GM23338 (cell line): ENCODE data around the gene TTC39B. TPM values are rescaled to one million over a fixed set of nuclear protein-coding genes. Genes with fewer than 3 reads are reported as not detected.

ENCODE experiments used
- ATAC-seq: fragments of 200-7000 bp; cut with Tn5 transposase; 3 replicates; pipeline ENCODE4 v1.9.1; 2020
- DNase-seq: peaks from one replicate; pipeline ENCODE4 v3.0.0-alpha.2; 2015; ENCODE audit warnings: low spot score
- H2AFZ ChIP-seq: fragments of 200-600 bp; sonication (generic); 2 replicates; pipeline ENCODE4 v1.8.0; 2016; ENCODE audit warnings: antibody characterized with exemption, mild to moderate bottlenecking, moderate library complexity
- H3F3A ChIP-seq: fragments of 200-600 bp; sonication (generic); replicated peaks from 2 replicates; pipeline ENCODE4 v1.8.0; 2017; ENCODE audit warnings: antibody characterized with exemption, mixed run types, low read depth
- H3K27ac ChIP-seq: fragments of 200-600 bp; sonication (generic); 2 replicates; pipeline ENCODE4 v1.6.1; 2016; ENCODE audit warnings: low read depth
- H3K27me3 ChIP-seq: fragments of 200-600 bp; sonication (generic); 2 replicates; pipeline ENCODE4 v1.8.0; 2016; ENCODE audit warnings: mild to moderate bottlenecking, mixed run types, moderate library complexity; ENCODE audit not compliant: insufficient read depth
- H3K36me3 ChIP-seq: fragments of 200-600 bp; sonication (generic); 2 replicates; pipeline ENCODE4 v1.8.0; 2016; ENCODE audit warnings: mild to moderate bottlenecking; ENCODE audit not compliant: insufficient read depth
- H3K4me1 ChIP-seq: fragments of 200-600 bp; sonication (generic); 2 replicates; pipeline ENCODE4 v1.8.0; 2016; ENCODE audit warnings: mild to moderate bottlenecking, moderate library complexity; ENCODE audit not compliant: insufficient read depth
- H3K4me2 ChIP-seq: fragments of 200-600 bp; sonication (generic); 2 replicates; pipeline ENCODE4 v1.7.1; 2017; ENCODE audit warnings: mixed run types
- H3K4me3 ChIP-seq: fragments of 200-600 bp; sonication (generic); 2 replicates; pipeline ENCODE4 v1.6.1; 2016; ENCODE audit warnings: mixed run types
- H3K79me2 ChIP-seq: fragments of 200-600 bp; sonication (generic); replicated peaks from 2 replicates; pipeline ENCODE4 v1.8.0; 2017; ENCODE audit warnings: mild to moderate bottlenecking; ENCODE audit not compliant: insufficient read depth
- H3K9me2 ChIP-seq: fragments of 200-600 bp; sonication (generic); 2 replicates; pipeline ENCODE4 v1.8.0; 2017; ENCODE audit not compliant: insufficient read depth
- H4K20me1 ChIP-seq: fragments of 200-600 bp; sonication (generic); replicated peaks from 2 replicates; pipeline ENCODE4 v1.8.0; 2017; ENCODE audit warnings: mild to moderate bottlenecking; ENCODE audit not compliant: insufficient read depth
- H3K27ac Mint-ChIP-seq: 2 replicates; pipeline ENCODE4 v1.8.0; 2020; ENCODE audit warnings: inconsistent platforms, mild to moderate bottlenecking, moderate library complexity, mixed read lengths
- H3K27me3 Mint-ChIP-seq: 3 replicates; pipeline ENCODE4 v1.8.0; 2022; ENCODE audit warnings: low read depth, mild to moderate bottlenecking, moderate library complexity, mixed read lengths, inconsistent platforms; ENCODE audit not compliant: insufficient read depth, poor library complexity
- H3K36me3 Mint-ChIP-seq: 3 replicates; pipeline ENCODE4 v1.8.0; 2021; ENCODE audit warnings: low read depth, mild to moderate bottlenecking, inconsistent platforms, moderate library complexity, mixed read lengths
- H3K4me1 Mint-ChIP-seq: 3 replicates; pipeline ENCODE4 v1.8.0; 2020; ENCODE audit warnings: mild to moderate bottlenecking, inconsistent platforms, mixed read lengths
- H3K4me3 Mint-ChIP-seq: 3 replicates; pipeline ENCODE4 v1.8.0; 2021; ENCODE audit warnings: moderate library complexity, mild to moderate bottlenecking, inconsistent platforms, mixed read lengths
- H3K9me3 Mint-ChIP-seq: 3 replicates; pipeline ENCODE4 v1.8.0; 2020; ENCODE audit warnings: moderate library complexity, mild to moderate bottlenecking, inconsistent platforms, mixed read lengths
- ETS1 ChIP-seq: IDR thresholded peaks from 2 replicates; pipeline ENCODE4 v1.6.1; 2016; ENCODE audit warnings: antibody characterized with exemption
- EZH2 ChIP-seq: fragments of 200-600 bp; sonication (generic); IDR thresholded peaks from one replicate; pipeline ENCODE4 v1.8.0; 2017; ENCODE audit warnings: antibody characterized with exemption, mild to moderate bottlenecking, low read depth; ENCODE audit not compliant: unreplicated experiment
- NANOG ChIP-seq: IDR thresholded peaks from 2 replicates; pipeline ENCODE4 v1.6.1; 2016; ENCODE audit warnings: antibody characterized with exemption, borderline replicate concordance
- POLR2AphosphoS5 ChIP-seq: IDR thresholded peaks from 2 replicates; pipeline ENCODE4 v1.6.1; 2016; ENCODE audit warnings: antibody characterized with exemption, low read depth
- STAT1 ChIP-seq: IDR thresholded peaks from one replicate; pipeline ENCODE4 v1.6.1; 2016; ENCODE audit warnings: antibody characterized with exemption; ENCODE audit not compliant: unreplicated experiment
- polyA plus RNA-seq: library from polyadenylated mRNA; unstranded; fragments of >200 nt; fragmentation: Nextera tagmentation; extraction: Ambion mirVana; gene quantifications from 2 replicates; pipeline ENCODE4 v1.2.1, GENCODE V29; 2016
- total RNA-seq: library from RNA; depleted of rRNA; stranded (reverse); fragments of >200 nt; shearing (Covaris generic); gene quantifications from 2 replicates; pipeline ENCODE4 v1.2.3, GENCODE V29; 2014
- TF ChIP-seq, protein P1 (sequence below), 2 experiments: fragments of 200-600 bp in 1 of 2; sonication (generic) in 1 of 2; conservative IDR thresholded peaks; 2 replicates each; pipeline versions ENCODE4 v1.5.1 to v1.6.1; 2016 to 2017; ENCODE audit warnings: antibody characterized with exemption in 2 of 2, low read depth in 2 of 2, mild to moderate bottlenecking in 2 of 2, moderate library complexity in 1 of 2
- TF ChIP-seq, protein P2 (sequence below): IDR thresholded peaks from one replicate; pipeline ENCODE4 v1.6.1; 2018; ENCODE audit warnings: antibody characterized with exemption; ENCODE audit not compliant: unreplicated experiment
- TF ChIP-seq, protein P3 (sequence below): fragments of 250-450 bp; sonication (Bioruptor Pico); IDR thresholded peaks from 2 replicates; pipeline ENCODE4 v1.5.0; 2020; ENCODE audit warnings: mild to moderate bottlenecking, moderate library complexity

The TTC39B gene
- total and polyA plus RNA-seq, 2 experiments from 2014 or later: 2.8 to 11.1 TPM

GRCh38 chr9:15182730-15183129, 124.3 kb downstream of the TTC39B start:
- Mint-ChIP-seq H3K9me3 (no peaks in the 10 kb centered on the region), H3K36me3 (peaks cover 8% of the 10 kb centered on the region; the same call in 2 of the 3 replicates), H3K27me3 (no peaks in the 10 kb centered on the region), H3K27ac (no peak overlapping the region), H3K4me3 (no peak overlapping the region), H3K4me1 (peaks cover 9% of the 10 kb centered on the region; the same call in 2 of the 3 replicates)
- Histone ChIP-seq H3K9me2 (0 out of 2 replicates have a peak, but pooled peaks cover 2% of the 10 kb centered on the region), H3F3A (no peaks in the 10 kb centered on the region), H4K20me1 (no peaks in the 10 kb centered on the region), H3K4me1 (peaks cover 12% of the 10 kb centered on the region; the same call in 1 of the 2 replicates), H3K79me2 (no peaks in the 10 kb centered on the region), H3K27me3 (no peaks in the 10 kb centered on the region), H3K27ac (no peak overlapping the region), H3K36me3 (no peaks in the 10 kb centered on the region), H3K4me2 (no peak overlapping the region), H2AFZ (no peak overlapping the region), H3K4me3 (no peak overlapping the region)
- ATAC-seq (no peak), DNase-seq (no peak)
- TF ChIP-seq NANOG: no peak
- no peak for TF ChIP-seq POLR2AphosphoS5
- TF ChIP-seq, protein P1, sequence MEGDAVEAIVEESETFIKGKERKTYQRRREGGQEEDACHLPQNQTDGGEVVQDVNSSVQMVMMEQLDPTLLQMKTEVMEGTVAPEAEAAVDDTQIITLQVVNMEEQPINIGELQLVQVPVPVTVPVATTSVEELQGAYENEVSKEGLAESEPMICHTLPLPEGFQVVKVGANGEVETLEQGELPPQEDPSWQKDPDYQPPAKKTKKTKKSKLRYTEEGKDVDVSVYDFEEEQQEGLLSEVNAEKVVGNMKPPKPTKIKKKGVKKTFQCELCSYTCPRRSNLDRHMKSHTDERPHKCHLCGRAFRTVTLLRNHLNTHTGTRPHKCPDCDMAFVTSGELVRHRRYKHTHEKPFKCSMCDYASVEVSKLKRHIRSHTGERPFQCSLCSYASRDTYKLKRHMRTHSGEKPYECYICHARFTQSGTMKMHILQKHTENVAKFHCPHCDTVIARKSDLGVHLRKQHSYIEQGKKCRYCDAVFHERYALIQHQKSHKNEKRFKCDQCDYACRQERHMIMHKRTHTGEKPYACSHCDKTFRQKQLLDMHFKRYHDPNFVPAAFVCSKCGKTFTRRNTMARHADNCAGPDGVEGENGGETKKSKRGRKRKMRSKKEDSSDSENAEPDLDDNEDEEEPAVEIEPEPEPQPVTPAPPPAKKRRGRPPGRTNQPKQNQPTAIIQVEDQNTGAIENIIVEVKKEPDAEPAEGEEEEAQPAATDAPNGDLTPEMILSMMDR (conservative IDR thresholded peaks at IDR 0.05; ENCODE audit: low read depth in 2 of 2): no peak
- TF ChIP-seq STAT1: no peak
- TF ChIP-seq EZH2: no peak
- TF ChIP-seq, protein P2, sequence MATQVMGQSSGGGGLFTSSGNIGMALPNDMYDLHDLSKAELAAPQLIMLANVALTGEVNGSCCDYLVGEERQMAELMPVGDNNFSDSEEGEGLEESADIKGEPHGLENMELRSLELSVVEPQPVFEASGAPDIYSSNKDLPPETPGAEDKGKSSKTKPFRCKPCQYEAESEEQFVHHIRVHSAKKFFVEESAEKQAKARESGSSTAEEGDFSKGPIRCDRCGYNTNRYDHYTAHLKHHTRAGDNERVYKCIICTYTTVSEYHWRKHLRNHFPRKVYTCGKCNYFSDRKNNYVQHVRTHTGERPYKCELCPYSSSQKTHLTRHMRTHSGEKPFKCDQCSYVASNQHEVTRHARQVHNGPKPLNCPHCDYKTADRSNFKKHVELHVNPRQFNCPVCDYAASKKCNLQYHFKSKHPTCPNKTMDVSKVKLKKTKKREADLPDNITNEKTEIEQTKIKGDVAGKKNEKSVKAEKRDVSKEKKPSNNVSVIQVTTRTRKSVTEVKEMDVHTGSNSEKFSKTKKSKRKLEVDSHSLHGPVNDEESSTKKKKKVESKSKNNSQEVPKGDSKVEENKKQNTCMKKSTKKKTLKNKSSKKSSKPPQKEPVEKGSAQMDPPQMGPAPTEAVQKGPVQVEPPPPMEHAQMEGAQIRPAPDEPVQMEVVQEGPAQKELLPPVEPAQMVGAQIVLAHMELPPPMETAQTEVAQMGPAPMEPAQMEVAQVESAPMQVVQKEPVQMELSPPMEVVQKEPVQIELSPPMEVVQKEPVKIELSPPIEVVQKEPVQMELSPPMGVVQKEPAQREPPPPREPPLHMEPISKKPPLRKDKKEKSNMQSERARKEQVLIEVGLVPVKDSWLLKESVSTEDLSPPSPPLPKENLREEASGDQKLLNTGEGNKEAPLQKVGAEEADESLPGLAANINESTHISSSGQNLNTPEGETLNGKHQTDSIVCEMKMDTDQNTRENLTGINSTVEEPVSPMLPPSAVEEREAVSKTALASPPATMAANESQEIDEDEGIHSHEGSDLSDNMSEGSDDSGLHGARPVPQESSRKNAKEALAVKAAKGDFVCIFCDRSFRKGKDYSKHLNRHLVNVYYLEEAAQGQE: no peak
- no peak for TF ChIP-seq ETS1
- TF ChIP-seq, protein P3, sequence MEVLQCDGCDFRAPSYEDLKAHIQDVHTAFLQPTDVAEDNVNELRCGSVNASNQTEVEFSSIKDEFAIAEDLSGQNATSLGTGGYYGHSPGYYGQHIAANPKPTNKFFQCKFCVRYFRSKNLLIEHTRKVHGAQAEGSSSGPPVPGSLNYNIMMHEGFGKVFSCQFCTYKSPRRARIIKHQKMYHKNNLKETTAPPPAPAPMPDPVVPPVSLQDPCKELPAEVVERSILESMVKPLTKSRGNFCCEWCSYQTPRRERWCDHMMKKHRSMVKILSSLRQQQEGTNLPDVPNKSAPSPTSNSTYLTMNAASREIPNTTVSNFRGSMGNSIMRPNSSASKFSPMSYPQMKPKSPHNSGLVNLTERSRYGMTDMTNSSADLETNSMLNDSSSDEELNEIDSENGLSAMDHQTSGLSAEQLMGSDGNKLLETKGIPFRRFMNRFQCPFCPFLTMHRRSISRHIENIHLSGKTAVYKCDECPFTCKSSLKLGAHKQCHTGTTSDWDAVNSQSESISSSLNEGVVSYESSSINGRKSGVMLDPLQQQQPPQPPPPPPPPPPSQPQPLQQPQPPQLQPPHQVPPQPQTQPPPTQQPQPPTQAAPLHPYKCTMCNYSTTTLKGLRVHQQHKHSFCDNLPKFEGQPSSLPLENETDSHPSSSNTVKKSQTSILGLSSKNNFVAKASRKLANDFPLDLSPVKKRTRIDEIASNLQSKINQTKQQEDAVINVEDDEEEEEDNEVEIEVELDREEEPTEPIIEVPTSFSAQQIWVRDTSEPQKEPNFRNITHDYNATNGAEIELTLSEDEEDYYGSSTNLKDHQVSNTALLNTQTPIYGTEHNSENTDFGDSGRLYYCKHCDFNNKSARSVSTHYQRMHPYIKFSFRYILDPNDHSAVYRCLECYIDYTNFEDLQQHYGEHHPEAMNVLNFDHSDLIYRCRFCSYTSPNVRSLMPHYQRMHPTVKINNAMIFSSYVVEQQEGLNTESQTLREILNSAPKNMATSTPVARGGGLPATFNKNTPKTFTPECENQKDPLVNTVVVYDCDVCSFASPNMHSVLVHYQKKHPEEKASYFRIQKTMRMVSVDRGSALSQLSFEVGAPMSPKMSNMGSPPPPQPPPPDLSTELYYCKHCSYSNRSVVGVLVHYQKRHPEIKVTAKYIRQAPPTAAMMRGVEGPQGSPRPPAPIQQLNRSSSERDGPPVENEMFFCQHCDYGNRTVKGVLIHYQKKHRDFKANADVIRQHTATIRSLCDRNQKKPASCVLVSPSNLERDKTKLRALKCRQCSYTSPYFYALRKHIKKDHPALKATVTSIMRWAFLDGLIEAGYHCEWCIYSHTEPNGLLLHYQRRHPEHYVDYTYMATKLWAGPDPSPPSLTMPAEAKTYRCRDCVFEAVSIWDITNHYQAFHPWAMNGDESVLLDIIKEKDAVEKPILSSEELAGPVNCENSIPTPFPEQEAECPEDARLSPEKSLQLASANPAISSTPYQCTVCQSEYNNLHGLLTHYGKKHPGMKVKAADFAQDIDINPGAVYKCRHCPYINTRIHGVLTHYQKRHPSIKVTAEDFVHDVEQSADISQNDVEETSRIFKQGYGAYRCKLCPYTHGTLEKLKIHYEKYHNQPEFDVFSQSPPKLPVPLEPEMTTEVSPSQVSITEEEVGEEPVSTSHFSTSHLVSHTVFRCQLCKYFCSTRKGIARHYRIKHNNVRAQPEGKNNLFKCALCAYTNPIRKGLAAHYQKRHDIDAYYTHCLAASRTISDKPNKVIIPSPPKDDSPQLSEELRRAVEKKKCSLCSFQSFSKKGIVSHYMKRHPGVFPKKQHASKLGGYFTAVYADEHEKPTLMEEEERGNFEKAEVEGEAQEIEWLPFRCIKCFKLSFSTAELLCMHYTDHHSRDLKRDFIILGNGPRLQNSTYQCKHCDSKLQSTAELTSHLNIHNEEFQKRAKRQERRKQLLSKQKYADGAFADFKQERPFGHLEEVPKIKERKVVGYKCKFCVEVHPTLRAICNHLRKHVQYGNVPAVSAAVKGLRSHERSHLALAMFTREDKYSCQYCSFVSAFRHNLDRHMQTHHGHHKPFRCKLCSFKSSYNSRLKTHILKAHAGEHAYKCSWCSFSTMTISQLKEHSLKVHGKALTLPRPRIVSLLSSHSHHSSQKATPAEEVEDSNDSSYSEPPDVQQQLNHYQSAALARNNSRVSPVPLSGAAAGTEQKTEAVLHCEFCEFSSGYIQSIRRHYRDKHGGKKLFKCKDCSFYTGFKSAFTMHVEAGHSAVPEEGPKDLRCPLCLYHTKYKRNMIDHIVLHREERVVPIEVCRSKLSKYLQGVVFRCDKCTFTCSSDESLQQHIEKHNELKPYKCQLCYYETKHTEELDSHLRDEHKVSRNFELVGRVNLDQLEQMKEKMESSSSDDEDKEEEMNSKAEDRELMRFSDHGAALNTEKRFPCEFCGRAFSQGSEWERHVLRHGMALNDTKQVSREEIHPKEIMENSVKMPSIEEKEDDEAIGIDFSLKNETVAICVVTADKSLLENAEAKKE: no peak
